ENCODE measurements around the gene NF2.

Gene NF2

GRCh38 chr22:29726512-29727130 lies 123.2 kb downstream of the NF2 start:
- no peak for DNase-seq

- no peak for DNase-seq
Measured at GRCh38 chr22:29727131-29727523, 123.7 kb downstream of the NF2 start.

- DNase-seq = no peak
Measured at GRCh38 chr22:29729161-29729560, 125.7 kb downstream of the NF2 start.

DNA sequence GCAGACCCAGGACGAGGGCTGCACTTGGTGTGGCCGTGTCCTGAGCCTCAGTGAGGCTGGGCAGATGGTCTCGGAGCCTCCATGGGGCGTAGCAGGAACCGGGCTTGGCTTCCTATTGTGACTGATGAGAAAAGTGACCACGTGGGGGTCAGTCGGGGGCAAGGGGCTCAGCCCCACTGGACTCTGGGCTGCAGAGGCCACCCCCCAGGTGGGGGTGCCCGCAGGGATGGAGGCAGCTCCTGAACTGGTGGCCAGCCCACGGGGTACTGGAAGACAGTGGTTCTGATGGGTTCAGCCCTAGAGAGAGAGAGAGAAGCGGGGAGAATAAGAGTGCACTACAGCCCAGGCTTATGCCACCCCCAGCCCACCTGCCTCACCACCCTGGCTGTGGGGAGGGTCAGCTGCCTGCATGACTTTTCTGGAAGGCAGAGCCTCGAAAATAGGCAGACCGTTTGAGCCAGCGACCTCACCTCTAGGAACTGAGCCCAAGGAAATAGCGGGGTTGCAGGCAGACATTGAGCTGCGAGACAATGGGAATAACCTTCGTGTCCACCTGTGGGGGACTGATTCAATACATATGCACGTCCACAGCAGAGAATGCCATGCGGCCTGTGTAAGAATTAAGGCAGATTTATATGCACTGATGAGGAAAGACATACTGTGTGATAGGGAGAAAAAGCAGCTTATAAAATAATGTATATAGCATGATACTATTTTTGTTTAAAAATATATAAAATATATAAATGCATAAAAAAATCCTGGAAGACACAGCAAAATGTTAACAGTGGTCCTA lies 127.8 kb downstream of the NF2 start:
- no peak for DNase-seq

- no peak for DNase-seq
Measured at GRCh38 chr22:29732883-29733282, 129.4 kb downstream of the NF2 start.

DNA sequence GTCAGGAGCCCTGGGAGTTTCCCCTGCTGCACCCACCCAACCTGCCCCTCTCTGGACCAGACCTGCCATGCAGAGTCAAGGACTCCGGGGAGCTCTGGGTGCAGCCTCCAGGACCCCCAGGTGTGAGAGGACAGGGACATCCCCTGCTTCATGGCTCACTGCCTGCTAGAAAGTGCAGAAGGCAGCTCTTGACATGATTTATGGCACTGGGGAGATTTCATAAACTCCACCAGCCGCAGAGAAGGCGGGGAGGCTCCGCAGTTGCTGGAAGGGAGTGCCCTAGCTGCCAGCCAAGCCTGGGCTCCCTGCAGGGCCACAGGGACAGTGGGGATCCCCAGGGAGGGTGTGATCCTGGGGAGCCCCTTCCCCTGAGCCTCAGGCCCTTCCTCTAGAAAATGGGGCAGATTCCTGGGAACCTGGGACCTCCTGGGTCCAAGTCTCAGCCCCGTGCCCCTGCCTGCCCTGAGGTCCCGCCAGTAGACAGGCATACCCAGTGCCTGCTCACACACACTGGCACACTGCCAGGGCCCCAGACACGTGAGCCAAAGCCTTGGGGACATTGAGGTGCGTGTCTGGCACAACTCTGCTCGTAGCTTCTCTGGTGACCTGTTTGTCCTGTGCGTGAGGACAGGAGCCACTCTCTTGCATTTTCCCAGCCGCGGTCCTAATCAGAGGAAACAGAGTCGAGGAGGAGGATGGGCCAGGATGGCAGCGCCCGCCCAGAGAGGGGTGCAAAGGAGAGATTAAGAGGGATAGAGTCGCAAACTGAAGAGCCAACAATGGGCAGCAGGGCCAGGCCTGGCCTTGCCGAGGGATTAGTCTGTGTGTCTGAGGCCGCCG lies 130.1 kb downstream of the NF2 start:
- no peak for DNase-seq

DNA sequence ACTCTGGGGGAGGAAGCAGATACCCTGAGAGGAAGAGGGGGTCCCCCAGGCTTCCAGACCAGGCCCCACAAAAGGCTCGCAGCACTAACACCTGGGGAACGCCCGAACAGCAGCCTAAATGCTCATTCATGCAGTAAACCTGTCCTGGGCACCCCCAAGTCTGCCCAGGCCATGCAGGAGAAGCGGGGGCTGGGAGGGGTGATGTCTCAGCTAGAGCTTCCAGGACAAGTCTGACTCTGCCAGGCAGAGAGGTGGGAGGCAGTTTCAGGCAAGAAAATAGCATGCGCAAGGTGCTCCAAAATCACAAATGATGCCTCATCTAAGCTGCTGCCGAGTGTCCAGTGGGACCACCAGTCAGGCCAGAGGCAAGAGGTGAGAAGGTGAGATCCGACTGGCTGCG lies 131.0 kb downstream of the NF2 start:
- DNase-seq = no peak

DNA sequence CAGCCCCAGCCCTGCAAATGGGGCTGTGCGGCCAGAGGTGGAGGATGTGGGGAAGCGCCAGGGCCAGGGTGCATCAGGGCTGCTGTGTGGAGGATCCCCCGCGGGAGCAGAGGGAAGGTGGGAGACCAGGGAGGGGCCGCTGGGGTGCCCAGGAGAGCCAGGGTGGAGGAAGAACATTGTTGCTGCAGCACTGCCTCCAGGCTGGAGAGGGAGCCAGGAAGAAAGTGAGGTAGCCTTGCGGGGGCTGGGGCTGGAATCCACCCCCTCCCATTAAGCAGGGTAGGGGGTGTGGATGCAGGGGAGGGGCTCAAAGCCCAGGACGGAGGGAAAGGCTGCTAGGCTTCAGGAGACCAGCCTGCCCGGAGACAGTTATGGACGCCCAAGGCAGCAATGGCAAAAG lies 131.4 kb downstream of the NF2 start:
- no peak for DNase-seq

DNA sequence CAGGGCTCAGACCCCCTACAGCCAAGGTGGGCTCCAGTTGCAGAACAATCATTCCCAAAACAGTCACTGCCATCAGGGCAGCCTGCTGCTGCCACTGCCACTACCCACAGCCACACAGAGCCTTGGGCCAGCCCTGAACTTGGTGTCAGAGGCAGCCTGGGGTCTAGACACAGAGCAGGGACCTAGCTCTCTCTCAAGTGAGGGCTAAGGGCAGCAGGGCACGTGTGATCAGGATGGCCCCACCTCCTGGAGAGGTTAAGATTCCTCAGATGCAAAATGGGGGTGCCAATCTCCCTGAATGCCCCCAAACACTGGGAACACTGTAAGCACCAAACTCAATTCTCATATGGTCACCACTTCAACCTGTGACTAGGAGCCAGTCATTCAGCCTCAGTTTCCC lies 132.0 kb downstream of the NF2 start:
- no peak for DNase-seq

DNA sequence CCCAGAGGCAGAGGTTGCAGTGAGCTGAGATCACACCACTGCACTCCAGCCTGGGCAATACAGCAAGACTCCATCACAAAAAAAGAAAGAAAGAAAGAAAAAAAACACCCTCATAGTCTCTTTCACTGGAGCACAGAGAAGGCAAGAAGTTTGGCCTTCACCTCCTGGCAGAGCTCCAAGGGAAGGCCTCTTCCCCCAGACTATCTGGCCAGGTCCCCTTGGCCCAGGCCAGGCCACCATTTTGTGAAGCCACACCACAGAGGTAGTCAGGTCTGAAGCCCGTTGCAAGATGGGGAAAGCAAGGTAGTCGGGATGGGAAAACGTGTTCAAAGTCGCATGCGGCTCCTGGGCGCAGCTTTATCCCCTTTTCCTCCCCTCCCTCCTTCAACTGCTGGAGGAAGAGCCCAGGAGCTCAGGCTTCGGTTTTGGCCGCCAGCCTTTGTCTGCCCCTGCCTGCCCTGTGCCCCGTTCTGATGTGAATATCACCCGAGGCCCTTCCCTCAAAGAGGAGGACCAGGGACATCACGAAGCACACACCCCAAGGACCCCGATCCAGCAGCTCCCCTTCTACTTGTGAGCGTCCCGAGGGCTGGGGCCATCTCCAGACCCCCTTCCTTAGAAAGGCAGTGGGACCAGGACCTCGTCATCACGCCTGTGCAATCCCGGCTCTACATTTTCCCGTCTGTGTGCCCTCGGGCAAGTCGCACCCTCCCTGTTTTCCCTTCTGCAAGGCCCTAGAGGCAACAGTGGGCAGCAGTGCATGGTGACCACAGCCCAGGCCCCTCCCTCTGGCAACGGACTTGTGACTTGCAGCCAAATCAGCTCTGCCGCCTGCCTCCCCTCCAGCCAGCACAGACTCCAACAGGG lies 134.1 kb downstream of the NF2 start:
- DNase-seq = peak; percentile 73

DNA sequence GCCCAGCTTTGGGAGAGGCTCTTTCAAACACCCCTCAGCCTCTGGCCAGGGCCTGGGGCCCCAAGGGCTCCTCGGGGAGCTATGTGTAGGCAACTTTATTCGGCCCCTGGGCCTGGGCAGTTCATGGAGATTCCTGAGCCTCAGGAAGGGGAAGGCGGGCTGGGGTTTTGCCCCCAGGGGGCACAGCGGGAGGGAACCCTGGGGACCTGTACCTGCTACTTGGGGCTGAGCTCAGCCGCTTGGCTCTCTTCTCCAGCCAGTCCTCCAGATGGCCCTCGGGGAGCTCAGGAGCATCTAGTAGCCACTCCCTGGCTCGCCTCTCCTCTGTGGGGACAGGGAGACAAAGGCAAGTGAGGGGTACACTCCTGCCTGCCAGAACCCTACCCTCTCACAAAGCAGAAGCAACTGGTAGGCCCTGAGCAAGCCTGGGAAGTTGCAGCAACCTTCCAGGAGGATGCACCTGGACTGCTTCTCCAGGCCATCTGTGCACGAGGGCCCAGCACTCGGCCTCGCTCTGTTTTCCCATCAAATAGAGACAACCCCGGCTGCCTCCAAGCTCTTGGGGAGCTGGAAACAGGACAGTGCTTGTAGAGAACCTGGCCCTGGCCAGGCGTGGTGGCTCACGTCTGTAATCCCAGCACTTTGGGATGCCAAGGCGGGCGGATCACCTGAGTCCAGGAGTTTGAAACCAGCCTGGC lies 134.8 kb downstream of the NF2 start:
- no peak for DNase-seq

DNA sequence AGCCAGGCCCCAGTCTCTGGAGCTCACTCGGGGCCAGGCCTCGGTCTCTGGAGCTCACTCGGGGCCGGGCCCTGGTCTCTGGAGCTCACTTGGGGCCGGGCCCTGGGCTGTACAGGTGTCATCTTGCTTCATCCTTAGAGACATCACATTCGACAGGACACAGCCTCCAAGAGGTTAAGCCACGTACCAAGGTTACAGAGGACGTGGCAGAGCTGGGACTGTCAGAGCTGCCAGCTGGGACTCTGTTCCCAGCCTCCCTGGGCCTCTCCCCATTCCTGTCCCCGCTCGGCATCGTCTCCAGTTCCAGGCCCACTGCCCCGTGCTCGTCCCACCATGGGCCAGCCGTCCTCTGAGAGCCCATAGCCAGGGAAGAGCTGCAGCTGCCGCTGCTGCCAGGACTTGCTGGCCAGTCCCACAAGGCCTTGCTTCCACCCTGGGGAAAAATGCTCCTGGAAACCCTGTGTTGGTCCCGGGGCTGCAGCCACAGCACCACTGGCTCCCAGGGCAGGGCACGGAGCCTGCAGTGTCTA lies 136.0 kb downstream of the NF2 start:
- no peak for DNase-seq

DNA sequence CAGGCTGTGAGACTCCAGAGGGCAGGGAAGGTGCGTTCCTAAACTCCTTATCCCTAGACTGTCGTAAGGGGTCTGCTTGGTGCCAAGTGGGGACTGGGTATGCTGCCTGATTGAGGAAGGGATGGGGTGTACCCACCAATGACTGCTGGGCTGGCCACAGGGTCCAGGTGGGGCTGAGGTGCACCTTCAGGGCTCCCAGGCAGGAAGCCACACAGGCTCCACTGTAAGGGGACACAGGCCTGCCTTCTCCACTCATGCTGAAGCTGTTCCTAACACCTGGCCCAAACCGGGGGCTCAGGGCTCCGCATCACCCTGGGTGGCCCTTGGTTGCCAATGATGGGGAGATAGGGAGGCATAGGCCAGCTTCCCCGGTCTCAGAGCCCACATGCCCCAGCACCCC lies 136.8 kb downstream of the NF2 start:
- DNase-seq = no peak

DNA sequence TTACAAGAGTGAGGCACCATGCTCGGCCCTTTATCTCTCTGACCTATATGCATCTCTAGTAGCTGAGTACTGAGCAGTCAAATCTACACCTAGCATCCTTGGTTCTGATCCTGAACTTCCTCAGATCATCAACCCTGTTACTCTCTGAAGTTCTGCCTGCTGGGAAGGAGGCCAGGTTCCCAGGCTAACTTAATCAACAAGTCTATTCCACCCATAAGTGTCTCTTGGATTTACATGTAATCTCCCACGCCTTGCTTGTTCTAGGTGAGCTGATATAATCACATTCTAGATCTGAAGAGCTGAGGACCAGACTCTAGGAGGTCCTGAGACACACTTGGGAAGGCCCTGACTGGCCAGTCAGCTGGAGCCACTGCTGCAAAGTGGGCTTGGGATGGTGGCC lies 138.5 kb downstream of the NF2 start:
- no peak for DNase-seq

DNA sequence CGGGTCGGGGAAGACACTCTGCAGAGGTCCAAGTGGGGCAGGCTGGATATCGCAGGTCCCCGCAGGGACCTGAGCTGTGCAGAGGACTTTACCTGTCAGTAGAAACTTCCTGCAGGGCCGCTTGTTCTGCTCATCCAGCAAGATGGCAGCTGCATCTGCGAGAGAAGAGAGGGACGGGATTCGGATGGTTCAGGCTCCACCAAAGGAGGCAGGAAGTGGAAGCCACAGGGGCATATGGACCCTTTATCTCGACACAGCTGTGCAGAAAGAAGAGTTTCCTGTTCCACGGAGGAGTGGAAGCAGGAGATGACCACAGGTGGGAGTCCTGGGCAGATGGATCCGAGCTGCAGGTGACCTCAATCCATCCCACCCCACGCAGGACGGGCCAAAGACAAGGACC lies 138.9 kb downstream of the NF2 start:
- DNase-seq = no peak

DNA sequence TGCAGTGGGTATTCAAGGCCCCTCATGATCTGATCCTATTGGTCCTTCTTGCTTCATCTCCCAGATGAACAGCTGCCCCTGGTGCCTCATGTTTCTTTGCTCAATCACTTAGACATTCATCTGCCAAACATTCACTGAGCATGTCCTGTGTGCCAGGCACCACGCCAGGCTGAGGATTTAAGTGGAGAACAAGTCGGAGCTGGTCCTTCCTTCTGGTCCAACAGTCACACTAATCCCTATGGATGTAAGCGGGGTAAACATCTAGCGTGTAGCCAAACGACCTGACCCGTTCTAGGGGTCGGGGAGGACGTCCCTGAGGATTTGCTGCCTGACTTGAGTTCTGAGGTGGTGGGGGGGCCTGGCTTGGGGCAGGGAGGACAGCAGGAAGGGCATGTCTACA lies 141.5 kb downstream of the NF2 start:
- peak; percentile 70 for DNase-seq

DNA sequence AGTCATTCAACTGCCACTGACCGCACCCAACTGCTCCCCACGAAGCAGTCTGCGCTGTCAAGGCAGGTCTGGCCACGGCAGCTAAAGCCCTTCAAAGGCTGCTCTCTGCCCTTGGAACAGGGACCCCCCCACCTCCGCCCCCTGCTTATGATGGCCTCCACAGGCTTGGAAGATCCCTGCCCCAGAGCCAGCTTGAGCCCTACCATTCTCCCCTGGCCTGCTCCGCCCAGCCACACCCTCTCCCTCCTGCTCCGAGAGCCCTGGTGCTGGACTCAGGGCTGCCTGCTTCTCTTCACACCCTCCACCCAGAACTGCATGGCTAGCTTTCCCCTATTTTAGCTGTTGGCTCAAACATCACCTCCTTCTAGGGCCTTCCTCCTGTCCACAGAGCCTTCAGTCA lies 144.4 kb downstream of the NF2 start:
- no peak for DNase-seq
